HG03064 (cell line): ENCODE measurements around the gene HDDC3.

Experiments used
- ATAC-seq: cut with Tn5 transposase; IDR thresholded peaks from one replicate; pipeline ENCODE4 v1.9.1; 2021; ENCODE audit warnings: low read depth; ENCODE audit not compliant: unreplicated experiment

The HDDC3 gene

DNA sequence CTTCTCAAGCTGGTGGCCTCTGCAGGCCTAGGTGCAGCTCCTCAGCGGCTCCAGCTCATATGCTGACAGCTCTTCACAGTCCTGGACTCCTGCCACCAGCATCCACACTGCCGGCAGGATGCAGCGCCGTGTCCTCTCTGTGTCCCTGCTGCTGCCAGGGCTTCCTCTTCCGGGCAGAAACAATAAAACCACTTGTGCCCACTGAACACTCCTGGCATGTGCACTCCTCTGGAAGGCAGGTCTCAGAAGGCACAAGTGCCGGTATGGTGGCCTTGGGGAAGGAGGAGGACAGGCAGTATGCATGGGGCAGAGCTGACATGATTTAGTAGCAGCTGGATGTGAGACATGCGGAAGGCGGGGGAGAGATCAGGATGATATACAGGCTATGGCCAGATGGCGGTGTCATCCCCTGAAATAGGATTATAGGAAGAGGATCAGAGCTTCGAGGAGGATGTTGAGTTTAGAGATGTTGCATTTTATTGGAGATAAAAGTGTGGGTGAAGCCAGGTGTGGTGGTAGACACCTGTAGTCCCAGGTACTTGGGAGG is 36.7 kb downstream of the HDDC3 start:
- no peak for ATAC-seq

DNA sequence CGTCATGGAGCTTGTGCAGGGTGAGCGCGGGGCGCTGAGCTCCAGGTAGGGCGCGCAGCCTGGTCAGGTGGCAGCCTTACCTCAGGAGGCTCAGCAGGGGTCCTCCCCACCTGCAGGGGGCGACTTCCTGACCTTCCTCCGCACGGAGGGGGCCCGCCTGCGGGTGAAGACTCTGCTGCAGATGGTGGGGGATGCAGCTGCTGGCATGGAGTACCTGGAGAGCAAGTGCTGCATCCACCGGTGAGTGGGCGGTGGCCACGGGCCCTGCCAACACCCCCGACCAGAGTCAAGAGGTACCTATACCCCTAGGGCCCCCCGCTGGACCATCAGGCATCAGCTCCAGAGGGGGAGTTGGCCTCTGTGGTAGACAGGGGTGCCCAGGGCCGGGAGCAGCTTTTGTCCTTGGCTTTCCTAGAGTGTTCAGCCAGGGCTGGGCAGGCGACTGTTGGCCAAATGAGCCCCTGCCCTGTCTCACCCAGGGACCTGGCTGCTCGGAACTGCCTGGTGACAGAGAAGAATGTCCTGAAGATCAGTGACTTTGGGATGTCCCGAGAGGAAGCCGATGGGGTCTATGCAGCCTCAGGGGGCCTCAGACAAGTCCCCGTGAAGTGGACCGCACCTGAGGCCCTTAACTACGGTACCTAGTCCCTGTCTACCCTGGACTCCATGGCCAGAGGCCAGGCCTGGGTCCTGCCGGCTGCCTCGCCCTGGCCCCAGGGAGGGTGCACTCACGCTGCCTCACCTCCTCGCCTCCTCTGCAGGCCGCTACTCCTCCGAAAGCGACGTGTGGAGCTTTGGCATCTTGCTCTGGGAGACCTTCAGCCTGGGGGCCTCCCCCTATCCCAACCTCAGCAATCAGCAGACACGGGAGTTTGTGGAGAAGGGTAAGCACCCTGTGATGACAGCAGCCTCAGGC is 38.9 kb downstream of the HDDC3 start:
- no peak for ATAC-seq

DNA sequence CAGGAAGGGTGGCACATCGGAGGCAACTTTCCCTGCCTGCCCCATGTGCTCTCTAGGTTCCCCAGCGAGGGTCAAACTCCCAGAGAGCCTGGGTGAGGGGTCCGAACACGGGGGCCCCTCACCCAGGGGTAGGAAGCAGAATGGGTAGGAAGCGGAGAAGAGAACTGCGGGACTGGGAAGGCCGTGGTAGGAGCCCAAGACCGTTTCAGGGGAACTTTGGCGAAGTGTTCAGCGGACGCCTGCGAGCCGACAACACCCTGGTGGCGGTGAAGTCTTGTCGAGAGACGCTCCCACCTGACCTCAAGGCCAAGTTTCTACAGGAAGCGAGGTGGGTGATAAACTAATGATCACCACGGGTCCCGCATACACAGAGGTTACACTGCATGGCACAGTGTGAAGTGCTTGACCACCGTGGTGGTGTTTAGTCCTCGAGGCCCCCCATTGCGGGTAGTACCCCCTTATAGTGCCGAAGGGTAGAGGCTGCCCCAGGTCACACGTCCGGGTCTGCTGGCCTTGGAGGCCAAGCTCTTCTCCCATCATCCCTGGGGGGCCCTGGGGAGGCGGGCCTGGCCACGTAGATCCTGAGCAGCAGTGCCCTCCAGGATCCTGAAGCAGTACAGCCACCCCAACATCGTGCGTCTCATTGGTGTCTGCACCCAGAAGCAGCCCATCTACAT is 39.7 kb downstream of the HDDC3 start:
- no peak for ATAC-seq

DNA sequence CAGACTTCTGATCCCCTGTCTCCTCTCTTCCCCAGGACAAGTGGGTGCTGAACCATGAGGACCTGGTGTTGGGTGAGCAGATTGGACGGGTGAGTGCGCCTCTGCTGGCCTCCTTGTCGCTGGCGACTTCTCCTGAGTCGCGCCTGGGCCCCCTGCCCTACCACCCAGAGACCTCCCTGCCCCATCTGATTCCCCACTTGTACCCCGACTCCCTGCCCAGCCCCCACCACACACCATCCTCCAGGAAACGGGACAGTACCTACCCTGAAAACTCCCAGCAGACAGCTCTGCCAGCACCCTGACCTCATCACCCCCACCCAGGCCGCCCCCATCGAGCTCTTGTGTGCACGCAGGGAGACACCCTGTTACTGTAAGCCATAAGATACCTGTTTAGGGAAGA is 40.3 kb downstream of the HDDC3 start:
- ATAC-seq: no peak

DNA sequence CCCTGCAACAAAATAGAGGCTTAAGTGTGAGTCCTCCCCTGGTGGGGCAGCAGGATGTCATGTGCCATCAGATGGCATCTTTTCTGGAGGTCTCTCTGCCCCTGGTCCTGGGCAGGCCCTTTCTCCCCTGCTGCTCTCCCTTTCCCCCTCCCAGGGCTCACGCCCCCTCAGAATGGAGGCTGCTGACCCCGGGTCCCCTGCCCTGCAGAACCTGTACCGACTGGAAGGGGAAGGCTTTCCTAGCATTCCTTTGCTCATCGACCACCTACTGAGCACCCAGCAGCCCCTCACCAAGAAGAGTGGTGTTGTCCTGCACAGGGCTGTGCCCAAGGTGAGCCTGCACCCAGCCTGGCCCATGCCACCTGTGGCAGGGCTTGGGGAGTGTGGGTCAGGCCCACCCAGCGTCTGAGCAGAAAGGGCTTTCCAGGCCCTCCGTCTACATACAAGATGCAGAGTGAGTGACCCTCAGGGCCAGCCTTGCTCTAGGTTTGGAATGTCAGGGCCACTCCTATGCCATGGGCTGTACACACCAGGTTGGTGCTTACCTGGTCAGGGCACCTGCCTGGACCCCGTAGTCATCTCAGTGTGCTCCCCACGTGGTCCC is 40.9 kb downstream of the HDDC3 start:
- no peak for ATAC-seq

DNA sequence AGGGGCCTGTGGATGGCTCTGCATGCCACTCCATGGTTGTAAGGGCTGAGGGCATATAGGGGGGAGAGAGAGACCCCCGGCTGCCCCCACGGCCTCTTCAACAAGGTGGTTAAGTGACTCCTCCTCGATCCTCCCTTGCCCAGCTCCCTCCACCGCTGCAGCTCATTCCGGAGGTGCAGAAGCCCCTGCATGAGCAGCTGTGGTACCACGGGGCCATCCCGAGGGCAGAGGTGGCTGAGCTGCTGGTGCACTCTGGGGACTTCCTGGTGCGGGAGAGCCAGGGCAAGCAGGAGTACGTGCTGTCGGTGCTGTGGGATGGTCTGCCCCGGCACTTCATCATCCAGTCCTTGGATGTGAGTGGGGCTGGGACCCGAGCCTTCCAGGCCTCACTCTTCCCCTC is 41.5 kb downstream of the HDDC3 start:
- no peak for ATAC-seq

DNA sequence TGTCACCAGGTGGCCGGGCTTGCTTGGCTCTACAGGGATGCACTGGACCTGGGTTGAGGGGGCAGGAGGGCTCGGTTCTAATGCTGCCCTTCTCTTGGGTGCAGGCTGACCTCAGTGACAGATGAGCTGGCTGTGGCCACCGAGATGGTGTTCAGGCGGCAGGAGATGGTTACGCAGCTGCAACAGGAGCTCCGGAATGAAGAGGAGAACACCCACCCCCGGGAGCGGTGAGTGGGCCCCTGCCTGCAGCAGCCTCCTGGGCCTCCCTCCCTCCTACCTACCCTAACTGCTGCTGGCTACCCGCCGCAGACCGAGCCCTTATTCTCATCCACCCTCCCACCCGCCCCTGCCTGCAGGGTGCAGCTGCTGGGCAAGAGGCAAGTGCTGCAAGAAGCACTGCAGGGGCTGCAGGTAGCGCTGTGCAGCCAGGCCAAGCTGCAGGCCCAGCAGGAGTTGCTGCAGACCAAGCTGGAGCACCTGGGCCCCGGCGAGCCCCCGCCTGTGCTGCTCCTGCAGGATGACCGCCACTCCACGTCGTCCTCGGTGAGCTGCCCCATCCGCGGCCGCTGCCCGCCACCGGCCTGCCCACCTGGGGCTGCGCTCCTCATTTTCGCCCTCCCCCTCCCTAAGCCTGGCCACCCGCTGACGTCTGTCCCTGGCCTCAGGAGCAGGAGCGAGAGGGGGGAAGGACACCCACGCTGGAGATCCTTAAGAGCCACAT is 42.5 kb downstream of the HDDC3 start:
- no peak for ATAC-seq

DNA sequence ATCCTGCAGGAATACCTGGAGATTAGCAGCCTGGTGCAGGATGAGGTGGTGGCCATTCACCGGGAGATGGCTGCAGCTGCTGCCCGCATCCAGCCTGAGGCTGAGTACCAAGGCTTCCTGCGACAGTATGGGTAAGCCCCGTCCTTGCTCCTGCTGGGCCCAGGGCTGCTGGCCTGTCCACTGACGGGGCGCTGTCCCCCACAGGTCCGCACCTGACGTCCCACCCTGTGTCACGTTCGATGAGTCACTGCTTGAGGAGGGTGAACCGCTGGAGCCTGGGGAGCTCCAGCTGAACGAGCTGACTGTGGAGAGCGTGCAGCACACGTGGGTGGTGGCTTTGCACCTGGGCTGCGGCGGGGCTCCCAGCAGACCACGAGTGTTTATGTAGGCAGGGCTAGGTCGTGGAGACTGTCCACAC is 43.0 kb downstream of the HDDC3 start:
- no peak for ATAC-seq

DNA sequence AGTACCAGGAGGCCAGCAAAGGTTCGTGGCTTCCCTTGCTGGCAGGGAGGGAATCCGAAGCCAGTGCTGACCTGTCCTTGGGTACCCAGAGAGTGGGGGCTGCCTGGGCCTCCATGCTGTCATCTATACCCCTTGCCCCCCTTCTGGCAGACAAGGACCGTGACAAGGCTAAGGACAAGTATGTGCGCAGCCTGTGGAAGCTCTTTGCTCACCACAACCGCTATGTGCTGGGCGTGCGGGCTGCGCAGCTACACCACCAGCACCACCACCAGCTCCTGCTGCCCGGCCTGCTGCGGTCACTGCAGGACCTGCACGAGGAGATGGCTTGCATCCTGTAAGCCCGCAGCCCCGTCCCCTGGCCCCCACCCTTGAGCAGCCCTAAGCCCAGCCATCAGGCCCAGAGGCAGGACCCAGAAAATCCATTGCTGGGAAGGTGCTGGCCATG is 45.3 kb downstream of the HDDC3 start:
- no peak for ATAC-seq

DNA sequence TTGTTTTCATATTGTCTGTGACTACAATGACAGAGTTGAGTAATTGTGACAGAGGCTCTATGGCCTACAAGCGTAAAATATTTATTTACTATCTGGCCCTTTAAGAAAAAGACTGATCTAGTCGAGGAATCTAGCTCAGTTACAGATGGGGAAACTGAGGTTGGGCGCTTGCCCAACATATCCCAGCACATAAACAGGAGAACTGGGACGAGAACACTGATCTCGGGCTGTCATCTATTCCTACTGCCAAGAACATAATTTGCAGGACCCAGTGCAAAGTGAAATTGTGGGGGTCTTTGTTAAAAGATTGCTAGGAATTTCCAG is 46.1 kb downstream of the HDDC3 start:
- ATAC-seq: no peak

DNA sequence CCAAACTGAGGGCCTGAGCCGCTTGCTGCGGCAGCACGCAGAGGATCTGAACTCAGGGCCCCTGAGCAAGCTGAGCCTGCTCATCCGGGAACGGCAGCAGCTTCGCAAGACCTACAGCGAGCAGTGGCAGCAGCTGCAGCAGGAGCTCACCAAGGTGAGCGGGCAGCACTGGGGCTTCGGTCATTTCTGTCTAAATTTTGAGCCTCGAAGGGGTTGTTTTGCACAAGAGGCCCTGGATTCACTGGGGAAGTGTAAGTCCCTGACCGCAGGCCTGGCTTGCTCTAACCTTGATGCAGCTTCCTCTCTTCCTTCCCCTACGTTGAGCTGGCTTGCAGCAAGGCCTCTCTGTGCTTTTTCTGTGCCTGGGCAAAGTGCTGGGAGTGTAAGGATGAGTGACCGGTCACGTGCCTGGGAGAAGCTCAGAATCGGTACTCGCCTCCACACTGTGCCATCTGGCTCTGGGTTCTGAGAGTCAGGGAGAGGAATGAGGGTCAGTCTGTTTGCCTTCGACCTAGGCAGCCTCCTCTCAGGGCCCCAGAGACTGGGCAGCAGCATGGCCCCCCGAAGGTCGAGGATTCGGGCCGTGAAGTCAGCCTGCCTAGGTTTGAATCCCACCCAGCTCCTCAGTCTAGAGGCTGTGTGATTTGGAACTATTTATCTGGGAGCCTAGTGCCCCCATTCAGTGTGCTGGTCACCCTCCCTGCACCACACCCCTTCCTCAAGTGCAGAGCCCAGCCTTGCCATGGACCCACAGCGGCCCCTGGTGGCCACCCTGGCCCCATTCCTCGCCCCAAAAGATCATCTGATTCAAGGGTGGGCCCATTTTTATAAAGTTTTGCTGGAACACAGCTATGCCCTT is 46.7 kb downstream of the HDDC3 start:
- no peak for ATAC-seq

DNA sequence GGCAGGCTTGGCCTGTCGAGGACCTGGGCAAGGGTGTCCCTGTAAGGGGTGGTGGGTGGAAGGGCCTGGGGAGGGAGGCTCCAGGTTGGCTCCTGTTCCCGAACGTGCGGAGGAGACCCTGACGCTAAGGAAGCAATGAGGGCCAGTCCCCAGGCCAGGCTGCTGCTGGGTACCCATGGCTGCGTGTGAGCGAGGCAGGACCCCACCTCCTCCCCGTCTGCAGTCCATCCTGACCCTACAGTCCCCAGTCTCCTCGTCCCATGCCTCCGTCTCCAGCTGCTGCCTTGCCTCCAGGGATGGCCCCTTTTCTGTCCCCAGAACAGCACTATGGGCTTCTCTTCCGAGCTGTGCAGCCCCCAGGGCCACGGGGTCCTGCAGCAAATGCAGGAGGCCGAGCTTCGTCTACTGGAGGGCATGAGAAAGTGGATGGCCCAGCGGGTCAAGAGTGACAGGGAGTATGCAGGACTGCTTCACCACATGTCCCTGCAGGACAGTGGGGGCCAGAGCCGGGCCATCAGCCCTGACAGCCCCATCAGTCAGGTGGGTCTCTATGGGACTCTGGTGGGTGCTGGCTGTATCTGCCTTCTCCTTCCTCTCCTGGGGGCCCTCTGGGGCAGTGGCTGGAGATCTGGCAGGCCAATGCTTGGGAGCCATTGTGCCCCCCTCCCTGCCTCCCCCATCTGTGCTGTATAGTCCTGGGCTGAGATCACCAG is 47.5 kb downstream of the HDDC3 start:
- no peak for ATAC-seq

DNA sequence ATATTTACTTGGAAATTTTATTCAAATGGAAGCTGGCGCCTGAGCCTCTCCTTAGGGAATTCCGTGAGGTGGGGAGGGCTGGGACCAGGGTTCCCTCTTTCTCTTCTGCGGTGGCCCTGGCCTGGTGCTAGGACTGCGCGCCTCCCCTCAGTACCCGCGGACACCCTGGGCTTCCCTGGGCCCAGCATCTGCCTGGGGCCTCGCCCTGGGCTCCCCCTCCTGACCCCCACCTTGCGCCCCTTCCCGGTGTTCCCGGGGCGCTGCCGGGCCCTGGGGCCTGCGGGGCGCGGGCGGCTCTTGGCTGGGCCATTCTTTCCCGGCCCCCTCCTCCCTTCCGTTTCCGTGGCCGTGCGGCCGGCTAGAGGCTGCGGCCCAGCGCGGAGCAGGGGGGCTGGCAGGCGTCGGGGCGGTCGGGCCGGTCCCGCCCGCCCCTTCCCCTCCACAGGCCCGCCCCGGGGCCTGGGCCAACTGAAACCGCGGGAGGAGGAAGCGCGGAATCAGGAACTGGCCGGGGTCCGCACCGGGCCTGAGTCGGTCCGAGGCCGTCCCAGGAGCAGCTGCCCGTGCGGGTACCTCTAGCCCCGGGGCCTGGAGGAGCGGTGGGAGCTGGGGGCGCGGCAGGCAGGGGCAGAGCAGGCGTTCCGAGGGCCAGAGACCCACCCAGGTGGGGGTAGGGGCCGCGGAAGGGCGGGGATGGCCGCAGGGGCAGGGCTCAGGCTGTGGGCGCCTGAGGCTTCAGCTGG is 48.2 kb downstream of the HDDC3 start, which contains the start of gene FES:
TSS of gene FES (plus strand) at position 529 of the 743 bp plus-strand sequence. CDS start 542 bp downstream, outside the sequence.
- ATAC-seq: no peak

DNA sequence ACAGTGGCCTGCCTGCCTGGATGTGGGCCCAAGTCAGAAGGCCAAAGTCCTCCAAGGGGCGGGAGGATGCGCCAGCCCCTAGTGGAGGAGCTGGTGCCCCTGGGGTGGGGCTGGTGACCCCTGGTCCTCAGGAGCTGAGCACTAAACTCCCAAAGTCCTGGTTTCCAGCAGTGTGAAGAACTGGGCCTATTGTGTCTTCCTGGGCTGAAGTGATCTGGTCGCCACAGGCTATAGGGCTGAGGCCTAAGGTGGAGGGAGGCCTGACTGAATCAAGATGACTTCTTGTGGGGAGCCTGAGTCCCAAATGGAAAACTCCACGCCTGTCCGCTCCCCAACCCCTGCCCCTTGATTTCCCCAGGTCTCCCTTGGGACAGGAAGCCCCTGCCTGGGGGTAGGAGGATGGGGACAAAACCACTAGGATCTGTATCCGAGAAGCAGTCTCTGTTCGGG is 48.8 kb downstream of the HDDC3 start:
- no peak for ATAC-seq

DNA sequence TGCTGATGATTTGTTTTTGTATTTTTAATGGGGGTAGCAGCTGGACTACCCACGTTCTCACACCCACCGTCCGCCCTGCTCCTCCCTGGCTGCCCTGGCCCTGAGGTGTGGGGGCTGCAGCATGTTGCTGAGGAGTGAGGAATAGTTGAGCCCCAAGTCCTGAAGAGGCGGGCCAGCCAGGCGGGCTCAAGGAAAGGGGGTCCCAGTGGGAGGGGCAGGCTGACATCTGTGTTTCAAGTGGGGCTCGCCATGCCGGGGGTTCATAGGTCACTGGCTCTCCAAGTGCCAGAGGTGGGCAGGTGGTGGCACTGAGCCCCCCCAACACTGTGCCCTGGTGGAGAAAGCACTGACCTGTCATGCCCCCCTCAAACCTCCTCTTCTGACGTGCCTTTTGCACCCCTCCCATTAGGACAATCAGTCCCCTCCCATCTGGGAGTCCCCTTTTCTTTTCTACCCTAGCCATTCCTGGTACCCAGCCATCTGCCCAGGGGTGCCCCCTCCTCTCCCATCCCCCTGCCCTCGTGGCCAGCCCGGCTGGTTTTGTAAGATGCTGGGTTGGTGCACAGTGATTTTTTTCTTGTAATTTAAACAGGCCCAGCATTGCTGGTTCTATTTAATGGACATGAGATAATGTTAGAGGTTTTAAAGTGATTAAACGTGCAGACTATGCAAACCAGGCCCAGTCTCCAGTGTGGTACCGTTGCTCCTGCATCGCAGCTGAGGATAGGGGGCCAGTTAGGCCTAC is 49.4 kb downstream of the HDDC3 start:
- no peak for ATAC-seq

DNA sequence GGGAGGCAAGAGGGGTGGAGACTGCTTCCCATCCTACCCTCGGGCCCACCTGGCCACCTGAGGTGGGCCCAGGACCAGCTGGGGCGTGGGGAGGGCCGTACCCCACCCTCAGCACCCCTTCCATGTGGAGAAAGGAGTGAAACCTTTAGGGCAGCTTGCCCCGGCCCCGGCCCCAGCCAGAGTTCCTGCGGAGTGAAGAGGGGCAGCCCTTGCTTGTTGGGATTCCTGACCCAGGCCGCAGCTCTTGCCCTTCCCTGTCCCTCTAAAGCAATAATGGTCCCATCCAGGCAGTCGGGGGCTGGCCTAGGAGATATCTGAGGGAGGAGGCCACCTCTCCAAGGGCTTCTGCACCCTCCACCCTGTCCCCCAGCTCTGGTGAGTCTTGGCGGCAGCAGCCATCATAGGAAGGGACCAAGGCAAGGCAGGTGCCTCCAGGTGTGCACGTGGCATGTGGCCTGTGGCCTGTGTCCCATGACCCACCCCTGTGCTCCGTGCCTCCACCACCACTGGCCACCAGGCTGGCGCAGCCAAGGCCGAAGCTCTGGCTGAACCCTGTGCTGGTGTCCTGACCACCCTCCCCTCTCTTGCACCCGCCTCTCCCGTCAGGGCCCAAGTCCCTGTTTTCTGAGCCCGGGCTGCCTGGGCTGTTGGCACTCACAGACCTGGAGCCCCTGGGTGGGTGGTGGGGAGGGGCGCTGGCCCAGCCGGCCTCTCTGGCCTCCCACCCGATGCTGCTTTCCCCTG is 50.2 kb downstream of the HDDC3 start:
- no peak for ATAC-seq
